GM12873 (cell line): ENCODE data around the gene TCF12.

ENCODE experiments used
- TF ChIP-seq, protein P1 (sequence below): IDR thresholded peaks from 2 replicates; pipeline ENCODE4 v1.5.1; 2012; ENCODE audit warnings: low read depth, mild to moderate bottlenecking, moderate library complexity, low read length, control low read depth; ENCODE audit not compliant: insufficient read depth; ENCODE audit errors: missing control alignments

Gene TCF12

DNA sequence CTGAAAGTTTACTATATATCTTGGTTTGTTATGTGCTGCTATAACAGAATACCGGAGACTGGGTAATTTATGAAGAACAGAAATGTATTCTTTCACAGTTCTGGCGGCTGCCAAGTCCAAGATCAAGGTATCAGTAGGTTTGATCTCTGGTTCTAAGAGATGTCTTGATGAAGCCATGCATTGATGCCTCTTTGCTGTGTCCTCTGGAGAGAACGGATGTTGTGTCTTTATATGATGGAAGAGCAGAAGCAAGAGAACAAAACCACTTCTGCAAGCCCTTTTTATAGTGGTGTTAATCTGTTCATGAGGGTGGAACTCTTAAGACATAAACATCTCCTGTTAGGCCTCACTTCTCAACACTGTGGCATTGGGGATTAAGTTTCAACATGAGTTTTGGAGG, 62.7 kb downstream of the TCF12 start:
- TF ChIP-seq, protein P1, sequence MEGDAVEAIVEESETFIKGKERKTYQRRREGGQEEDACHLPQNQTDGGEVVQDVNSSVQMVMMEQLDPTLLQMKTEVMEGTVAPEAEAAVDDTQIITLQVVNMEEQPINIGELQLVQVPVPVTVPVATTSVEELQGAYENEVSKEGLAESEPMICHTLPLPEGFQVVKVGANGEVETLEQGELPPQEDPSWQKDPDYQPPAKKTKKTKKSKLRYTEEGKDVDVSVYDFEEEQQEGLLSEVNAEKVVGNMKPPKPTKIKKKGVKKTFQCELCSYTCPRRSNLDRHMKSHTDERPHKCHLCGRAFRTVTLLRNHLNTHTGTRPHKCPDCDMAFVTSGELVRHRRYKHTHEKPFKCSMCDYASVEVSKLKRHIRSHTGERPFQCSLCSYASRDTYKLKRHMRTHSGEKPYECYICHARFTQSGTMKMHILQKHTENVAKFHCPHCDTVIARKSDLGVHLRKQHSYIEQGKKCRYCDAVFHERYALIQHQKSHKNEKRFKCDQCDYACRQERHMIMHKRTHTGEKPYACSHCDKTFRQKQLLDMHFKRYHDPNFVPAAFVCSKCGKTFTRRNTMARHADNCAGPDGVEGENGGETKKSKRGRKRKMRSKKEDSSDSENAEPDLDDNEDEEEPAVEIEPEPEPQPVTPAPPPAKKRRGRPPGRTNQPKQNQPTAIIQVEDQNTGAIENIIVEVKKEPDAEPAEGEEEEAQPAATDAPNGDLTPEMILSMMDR = no peak

DNA sequence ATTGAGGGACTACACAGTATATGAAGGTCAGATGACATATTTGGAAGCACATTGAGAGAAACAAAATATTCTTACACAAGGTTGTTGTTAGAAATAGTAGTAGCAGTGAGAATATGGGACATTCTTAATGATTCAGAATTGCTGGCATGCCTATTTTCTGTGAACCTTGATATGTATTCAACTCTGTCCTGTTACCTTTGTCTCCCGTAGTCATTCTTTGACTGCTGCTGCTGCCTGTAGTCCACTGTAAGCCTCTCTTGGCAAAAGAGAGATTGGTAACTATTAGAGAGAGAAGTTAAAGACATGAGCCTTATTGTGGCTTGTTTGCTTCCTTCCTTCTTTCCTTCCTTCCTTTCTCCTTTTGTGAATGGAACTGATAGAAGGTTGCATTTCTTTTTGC, 64.5 kb downstream of the TCF12 start:
- TF ChIP-seq, protein P1 = no peak

DNA sequence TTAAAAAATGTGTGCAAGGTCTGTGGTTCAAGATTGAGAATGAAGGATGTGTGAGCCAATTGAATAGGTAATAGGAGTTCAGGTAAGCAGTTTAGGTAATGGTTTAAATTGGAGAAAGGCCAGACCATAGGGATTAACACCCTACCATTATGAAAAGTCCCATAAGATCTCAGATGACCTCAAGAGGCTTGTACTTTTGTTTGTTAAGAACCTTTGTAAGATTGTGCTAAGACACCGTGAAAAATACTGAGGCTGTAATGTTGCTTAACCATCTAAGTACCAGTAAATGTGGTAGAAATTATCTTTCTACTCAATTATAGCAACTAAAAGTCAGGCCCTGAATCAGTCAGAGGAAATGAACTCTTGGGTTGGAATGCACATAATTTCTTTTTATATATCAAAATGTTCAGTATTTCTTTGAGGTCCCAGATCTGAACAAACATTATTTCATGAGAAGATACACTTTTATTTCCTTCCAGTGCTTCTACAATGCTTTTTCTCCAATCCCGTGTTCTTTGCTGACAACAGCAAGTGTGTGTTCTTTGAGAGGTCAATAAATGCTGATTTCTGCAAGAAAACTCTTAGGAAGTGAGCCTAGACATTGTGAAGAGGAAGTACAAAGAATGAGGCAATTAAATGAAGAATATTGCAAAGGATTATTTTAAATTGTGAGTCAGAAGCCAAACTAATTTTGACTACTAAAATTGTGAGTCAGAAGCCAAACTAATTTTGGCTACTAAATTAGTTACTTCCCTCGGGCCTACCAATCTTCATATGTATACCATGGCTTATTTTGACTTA, 66.4 kb downstream of the TCF12 start:
- TF ChIP-seq, protein P1 = no peak

DNA sequence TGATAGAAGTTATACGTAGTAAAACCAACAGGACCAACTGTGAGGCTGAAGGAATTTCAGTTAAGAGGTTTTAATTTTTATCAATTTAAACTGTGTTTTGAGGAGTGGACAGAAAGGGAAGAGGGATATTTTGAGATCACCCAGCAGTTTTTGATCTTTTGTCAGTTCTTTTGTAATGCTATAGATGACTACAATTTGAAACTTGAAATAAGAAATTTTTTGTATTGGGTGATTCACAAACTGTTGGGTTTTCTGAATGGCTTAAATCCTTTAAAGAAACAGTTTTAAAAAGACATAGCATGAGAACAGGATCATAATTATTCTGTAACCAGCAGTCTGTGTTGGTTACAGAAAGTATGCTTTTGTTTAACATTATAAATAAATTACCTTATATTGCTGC, 67.4 kb downstream of the TCF12 start:
- TF ChIP-seq, protein P1 = no peak

DNA sequence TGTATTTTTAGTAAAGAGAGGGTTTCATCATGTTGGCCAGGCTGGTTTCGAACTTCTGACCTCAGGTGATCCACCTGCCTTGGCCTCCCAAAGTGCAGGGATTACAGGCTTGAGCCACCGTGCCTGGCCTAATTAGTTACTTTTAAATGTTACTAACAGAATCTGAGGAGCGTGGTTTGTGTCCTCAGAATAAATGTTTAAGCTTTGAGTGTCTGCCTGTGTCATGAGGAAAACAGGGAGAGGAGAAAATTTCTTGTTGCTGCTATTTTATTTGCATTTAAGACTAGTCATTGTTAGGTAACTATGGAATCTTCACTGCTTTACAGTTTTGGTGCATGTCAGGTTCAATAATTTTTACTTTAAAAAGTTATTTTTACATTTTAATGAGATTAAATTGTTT, 68.8 kb downstream of the TCF12 start:
- TF ChIP-seq, protein P1 = no peak

DNA sequence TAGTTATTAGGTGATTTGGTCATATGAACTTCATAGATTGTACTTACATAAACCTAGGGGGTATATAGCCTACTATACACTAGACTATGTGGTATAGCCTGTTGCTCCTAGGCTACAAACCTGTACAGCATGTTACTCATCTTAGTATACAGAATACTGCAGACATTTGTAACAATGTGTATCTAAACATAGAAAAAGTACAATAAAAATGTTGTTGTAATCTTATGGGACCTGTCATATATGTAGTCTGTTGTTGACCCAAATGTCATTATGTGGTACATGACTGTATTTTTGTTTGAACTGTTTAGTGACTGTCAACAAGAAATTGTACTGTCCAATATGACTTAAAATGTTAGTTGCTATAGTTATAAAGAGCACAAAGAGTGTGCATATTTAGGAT, 69.8 kb downstream of the TCF12 start:
- TF ChIP-seq, protein P1 = no peak

DNA sequence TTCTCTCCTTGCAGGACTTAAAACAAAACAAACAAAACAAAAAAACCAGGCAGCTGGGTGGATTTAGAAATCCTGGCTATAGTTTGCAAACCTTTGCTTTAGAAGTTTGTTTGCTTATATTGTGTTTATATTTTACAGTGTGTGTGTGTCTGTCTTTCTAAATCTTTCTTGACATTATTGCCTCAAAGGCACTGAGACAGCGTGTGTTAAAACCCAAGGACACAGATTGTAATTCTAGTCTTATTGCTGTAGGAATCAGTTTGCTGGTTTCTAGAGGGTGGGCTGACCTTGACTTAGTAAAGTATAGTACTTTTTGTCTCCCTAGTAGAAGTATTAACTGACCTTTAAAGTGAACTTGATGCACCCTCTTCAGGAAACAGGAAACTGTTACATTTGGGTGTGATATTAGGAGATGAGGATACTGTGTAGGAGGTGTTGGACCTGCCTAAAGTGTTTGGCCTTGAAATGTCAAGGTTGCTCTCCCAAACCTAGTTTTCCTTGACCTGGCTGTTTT, 71.0 kb downstream of the TCF12 start:
- TF ChIP-seq, protein P1 = no peak
